ENCODE results near the gene COL15A1. TPM values are rescaled to one million over a fixed set of nuclear protein-coding genes. Genes with fewer than 3 reads are reported as not detected.

Gene COL15A1
- total and polyA plus RNA-seq, 2 donors (not counting 1 experiment from before 2014, with no cell fraction given) = not detected

DNA sequence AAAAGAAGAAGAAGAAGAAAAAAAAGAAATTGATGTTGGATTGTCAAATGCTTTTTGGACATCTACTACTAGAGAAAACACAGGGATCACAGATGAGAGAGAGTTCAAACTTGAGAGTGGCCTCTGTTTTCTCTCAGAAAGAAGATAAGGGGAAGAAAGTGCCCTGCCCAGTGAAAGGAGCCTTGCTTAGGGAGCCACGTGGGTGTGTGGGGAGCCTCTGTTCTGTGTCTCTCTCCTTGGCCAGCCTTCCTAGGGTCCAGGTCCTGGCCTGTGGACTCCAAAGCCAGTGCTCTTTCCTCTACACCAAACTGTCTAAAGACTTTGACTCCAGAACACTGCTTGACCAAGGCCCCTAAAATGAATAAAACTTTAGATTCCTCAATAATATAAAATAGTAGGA is 22.0 kb upstream of the COL15A1 start:
- no peaks in the 10 kb centered on the region for H3K79me2 ChIP-seq (ENCODE audit: control insufficient read depth, insufficient read depth, low read length)
- ChIA-PET POLR2A (no interaction called here), CTCF (no interaction called here)
- intact Hi-C loops (cut with micrococcal nuclease) = no loop called here
- H3K27ac ChIP-seq (ENCODE audit: low read length in 2 of 2) = no peak overlapping the region
- TF ChIP-seq EZH2 (IDR thresholded peaks at IDR 0.05; ENCODE audit: borderline replicate concordance, insufficient read depth, low read depth, low read length, poor library complexity, severe bottlenecking) (no peak), CTCF (IDR thresholded peaks at IDR 0.05) (no peak)
- WGBS (ENCODE audit: insufficient coverage) = no CpG with 5 or more reads among the region's 1 CpG
- ATAC-seq (ENCODE audit: low read depth) = no peak
- no peaks in the 10 kb centered on the region for H3K36me3 ChIP-seq (replicated peaks in 1 of 2; ENCODE audit: control extremely low read depth in 1 of 2, control insufficient read depth in 1 of 2, extremely low read depth in 1 of 2, insufficient read depth in 2 of 2, low read length in 1 of 2)
- DNase-seq = no peak
- H3K4me2 ChIP-seq (replicated peaks; ENCODE audit: low read depth, low read length, poor library complexity, severe bottlenecking) = no peak overlapping the region
- Mint-ChIP-seq H3K9me3 (ENCODE audit: insufficient read depth) (no peaks in the 10 kb centered on the region), H3K4me1 (peaks cover 3% of the 10 kb centered on the region), H3K27me3 (peaks cover 9% of the 10 kb centered on the region), H3K4me3 (no peak overlapping the region), H3K27ac (no peak overlapping the region)
- no peaks in the 10 kb centered on the region for H4K20me1 ChIP-seq (ENCODE audit: control insufficient read depth, insufficient read depth, low read length, poor library complexity, severe bottlenecking)
- no peaks in the 10 kb centered on the region for H3K9me3 ChIP-seq (ENCODE audit: control extremely low read depth in 1 of 3, control insufficient read depth in 2 of 3, insufficient read depth in 1 of 3, low read length in 2 of 3)
- H3K27me3 ChIP-seq (replicated peaks in 1 of 4; ENCODE audit: control extremely low read depth in 1 of 4, control insufficient read depth in 3 of 4, insufficient read depth in 4 of 4, low read length in 3 of 4) = no peaks in the 10 kb centered on the region
- H3K4me1 ChIP-seq (ENCODE audit: control insufficient read depth in 2 of 2, insufficient read depth in 2 of 2, low read length in 2 of 2) = no peaks in the 10 kb centered on the region
- H3K9ac ChIP-seq (ENCODE audit: low read length) = no peak overlapping the region
- H2AFZ ChIP-seq (ENCODE audit: insufficient read depth, low read depth, low read length, poor library complexity, severe bottlenecking) = no peak overlapping the region
- H3K4me3 ChIP-seq (ENCODE audit: control extremely low read depth in 1 of 5, extremely low read depth in 1 of 5, insufficient read depth in 1 of 5, low read depth in 2 of 5, low read length in 4 of 5) = no peak overlapping the region

- Mint-ChIP-seq H3K4me1 (peaks cover 3% of the 10 kb centered on the region), H3K9me3 (ENCODE audit: insufficient read depth) (no peaks in the 10 kb centered on the region), H3K4me3 (no peak overlapping the region), H3K27me3 (peaks cover 9% of the 10 kb centered on the region), H3K27ac (no peak overlapping the region)
- POLR2A ChIA-PET = no interaction called here
- H3K27me3 ChIP-seq (replicated peaks in 1 of 4; ENCODE audit: control extremely low read depth in 1 of 4, control insufficient read depth in 3 of 4, insufficient read depth in 4 of 4, low read length in 3 of 4) = no peaks in the 10 kb centered on the region
- CTCF ChIA-PET = no interaction called here
- ATAC-seq (ENCODE audit: low read depth) (no peak), DNase-seq (no peak)
- H3K4me1 ChIP-seq (ENCODE audit: control insufficient read depth in 2 of 2, insufficient read depth in 2 of 2, low read length in 2 of 2) = no peaks in the 10 kb centered on the region
- no peaks in the 10 kb centered on the region for H4K20me1 ChIP-seq (ENCODE audit: control insufficient read depth, insufficient read depth, low read length, poor library complexity, severe bottlenecking)
- TF ChIP-seq EZH2 (IDR thresholded peaks at IDR 0.05; ENCODE audit: borderline replicate concordance, insufficient read depth, low read depth, low read length, poor library complexity, severe bottlenecking) (no peak), CTCF (IDR thresholded peaks at IDR 0.05) (no peak)
- WGBS (ENCODE audit: insufficient coverage) = no CpG with 5 or more reads among the region's 4 CpGs
- intact Hi-C loops (cut with micrococcal nuclease) = no loop called here
- no peak overlapping the region for H3K9ac ChIP-seq (ENCODE audit: low read length)
- no peak overlapping the region for H3K27ac ChIP-seq (ENCODE audit: low read length in 2 of 2)
- H3K9me3 ChIP-seq (ENCODE audit: control extremely low read depth in 1 of 3, control insufficient read depth in 2 of 3, insufficient read depth in 1 of 3, low read length in 2 of 3) = no peaks in the 10 kb centered on the region
- no peaks in the 10 kb centered on the region for H3K79me2 ChIP-seq (ENCODE audit: control insufficient read depth, insufficient read depth, low read length)
- H3K36me3 ChIP-seq (replicated peaks in 1 of 2; ENCODE audit: control extremely low read depth in 1 of 2, control insufficient read depth in 1 of 2, extremely low read depth in 1 of 2, insufficient read depth in 2 of 2, low read length in 1 of 2) = no peaks in the 10 kb centered on the region
- H3K4me3 ChIP-seq (ENCODE audit: control extremely low read depth in 1 of 5, extremely low read depth in 1 of 5, insufficient read depth in 1 of 5, low read depth in 2 of 5, low read length in 4 of 5) = no peak overlapping the region
- no peak overlapping the region for H3K4me2 ChIP-seq (replicated peaks; ENCODE audit: low read depth, low read length, poor library complexity, severe bottlenecking)
- no peak overlapping the region for H2AFZ ChIP-seq (ENCODE audit: insufficient read depth, low read depth, low read length, poor library complexity, severe bottlenecking)
These were observed 20.8 kb upstream of the COL15A1 start for GRCh38 chr9:98922721-98923435.
